GM12872 (cell line): Measurements from ENCODE around the gene ARID4B.

ENCODE experiments used
- TF ChIP-seq, protein P1 (sequence below): IDR thresholded peaks from 3 replicates; pipeline ENCODE4 v1.5.1; 2011; ENCODE audit warnings: low read depth, mild to moderate bottlenecking, low read length, moderate library complexity; ENCODE audit not compliant: insufficient read depth

The ARID4B gene

DNA sequence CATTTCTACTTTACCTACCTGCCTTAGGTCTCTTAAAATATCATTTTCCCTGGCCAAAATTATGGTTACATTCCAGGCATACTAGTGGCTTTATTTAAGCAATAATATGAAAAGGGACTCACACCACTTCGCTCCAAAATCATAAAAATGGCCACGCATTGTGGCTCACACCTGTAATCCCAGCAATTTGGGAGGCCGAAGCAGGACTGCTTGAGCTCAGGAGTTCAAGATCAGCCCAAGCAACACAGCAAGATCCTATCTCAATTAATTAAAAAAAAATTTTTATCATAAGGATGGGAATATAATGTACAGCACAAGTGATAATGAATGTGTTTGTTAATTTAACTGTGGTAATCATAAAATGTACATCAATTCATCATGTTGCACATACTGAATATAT, 65.4 kb downstream of the ARID4B start:
- TF ChIP-seq, protein P1, sequence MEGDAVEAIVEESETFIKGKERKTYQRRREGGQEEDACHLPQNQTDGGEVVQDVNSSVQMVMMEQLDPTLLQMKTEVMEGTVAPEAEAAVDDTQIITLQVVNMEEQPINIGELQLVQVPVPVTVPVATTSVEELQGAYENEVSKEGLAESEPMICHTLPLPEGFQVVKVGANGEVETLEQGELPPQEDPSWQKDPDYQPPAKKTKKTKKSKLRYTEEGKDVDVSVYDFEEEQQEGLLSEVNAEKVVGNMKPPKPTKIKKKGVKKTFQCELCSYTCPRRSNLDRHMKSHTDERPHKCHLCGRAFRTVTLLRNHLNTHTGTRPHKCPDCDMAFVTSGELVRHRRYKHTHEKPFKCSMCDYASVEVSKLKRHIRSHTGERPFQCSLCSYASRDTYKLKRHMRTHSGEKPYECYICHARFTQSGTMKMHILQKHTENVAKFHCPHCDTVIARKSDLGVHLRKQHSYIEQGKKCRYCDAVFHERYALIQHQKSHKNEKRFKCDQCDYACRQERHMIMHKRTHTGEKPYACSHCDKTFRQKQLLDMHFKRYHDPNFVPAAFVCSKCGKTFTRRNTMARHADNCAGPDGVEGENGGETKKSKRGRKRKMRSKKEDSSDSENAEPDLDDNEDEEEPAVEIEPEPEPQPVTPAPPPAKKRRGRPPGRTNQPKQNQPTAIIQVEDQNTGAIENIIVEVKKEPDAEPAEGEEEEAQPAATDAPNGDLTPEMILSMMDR: no peak

DNA sequence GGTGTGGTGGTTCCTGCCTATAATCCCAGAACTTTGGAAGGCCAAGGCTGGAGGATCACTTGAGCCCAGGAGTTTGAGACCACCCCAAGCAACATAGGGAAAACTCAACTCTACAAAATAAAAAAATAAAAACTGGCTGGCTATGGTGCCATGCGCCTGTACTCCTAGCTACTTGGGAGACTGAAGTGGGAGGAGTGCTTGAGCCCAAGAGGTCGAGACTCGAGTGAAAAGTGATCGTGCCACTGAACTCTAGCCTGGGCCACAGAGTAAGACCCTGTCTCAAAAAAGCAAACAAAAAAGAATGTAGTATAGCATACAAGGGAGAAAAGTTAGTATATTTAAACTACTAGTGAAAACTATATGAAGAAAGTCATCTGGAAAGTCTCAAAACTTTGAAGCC, 66.7 kb downstream of the ARID4B start:
- TF ChIP-seq, protein P1: no peak

DNA sequence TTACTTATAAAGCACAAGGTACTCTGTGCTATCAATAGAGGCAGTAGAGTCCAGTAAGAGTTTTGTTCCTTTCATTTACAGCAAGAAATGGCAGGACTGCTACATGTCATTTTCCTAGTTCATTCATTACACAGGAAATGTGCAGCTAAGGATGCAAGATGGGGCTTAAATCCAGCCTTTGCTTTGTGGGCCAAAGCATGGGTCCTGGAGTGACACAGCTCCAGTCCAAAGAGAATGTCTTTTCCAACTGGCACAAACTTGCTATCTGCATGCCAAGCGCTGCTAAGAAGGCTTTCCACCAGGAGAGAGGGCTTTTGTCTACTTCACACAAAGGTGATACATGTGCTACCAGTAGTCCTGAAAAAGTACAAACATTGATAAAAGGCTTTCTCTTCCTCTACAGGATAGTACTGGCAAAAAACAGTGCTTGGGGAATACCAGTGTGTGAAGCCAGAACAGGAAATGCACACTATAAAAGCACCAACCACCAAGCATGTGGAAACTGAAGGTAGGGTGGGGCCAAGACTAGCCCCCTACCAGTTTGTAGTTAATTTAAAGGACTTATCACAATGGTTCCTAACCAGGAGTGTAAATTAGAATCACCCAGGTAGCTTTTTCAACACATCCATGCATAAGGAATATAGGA, 68.7 kb downstream of the ARID4B start:
- TF ChIP-seq, protein P1: 0 out of 3 replicates have a peak, but pooled peaks have one; percentile 6

DNA sequence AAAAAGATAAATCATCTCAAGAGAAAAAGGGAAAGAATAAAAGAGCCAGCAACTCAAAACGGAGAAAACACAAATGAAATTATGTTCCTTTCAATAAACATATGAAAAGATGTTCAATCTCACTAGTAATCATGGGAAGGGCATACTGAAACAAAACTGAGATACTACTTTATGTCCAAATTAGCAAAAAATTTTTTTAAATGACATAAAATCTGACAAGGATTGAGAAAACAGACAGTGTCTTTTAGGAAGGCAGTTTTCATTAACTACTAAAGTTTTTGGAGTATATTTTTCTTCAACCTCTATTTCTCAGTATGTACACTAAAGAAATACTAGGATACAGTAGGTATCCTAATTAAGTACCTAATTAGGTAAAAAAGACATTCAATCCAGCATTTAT, 73.3 kb downstream of the ARID4B start:
- TF ChIP-seq, protein P1: no peak

DNA sequence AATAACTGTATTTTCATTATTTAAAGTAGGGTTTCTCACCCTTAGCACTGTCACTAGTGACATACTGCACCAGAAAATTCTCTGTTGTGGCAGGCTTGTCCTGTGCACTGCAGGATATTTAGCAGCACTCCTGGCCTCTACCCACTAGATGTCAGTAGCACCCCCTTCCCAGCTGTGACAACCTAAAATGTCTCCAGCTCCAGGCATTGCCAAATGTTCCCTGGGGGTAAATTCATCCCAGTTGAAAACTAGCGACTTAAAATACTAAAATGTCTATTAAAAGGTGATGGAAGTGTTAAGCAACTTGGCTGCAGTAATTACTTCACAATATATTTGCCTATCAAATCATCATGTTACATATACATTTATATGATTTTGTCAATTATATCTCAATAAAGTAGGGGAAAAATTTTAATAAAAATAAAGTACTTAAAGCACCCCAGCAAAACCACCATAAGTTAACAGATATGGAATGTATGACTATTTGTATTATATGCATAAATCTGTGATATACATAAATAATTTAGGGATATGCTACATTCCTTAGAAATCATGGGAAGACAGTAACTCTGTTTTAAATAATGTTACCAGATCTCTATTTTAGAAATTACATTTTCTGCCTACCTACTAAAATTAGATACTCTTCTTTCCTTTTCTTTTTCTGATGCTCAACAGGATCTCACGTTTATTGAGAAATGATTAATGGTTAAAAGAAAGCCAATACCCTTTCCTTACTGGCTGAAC, 74.6 kb downstream of the ARID4B start:
- TF ChIP-seq, protein P1: peak; percentile 91

DNA sequence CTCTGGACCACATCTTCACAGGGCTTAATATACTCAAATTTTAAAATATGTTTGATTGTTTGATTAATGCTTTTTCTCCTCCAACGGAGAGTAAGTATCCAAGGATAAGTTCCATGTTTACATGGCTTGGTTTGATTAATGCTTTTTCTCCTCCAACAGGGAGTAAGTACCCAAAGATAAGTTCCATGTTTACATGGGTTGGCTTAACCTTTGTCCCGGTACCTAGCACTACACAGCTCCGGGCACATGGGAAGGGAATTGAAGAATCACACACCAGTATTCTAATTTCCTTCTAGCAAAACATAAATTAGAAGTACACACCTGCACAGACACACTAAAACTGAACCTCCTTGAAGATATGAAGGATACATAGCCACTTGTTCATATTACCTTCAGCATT, 77.5 kb downstream of the ARID4B start:
- TF ChIP-seq, protein P1: no peak

DNA sequence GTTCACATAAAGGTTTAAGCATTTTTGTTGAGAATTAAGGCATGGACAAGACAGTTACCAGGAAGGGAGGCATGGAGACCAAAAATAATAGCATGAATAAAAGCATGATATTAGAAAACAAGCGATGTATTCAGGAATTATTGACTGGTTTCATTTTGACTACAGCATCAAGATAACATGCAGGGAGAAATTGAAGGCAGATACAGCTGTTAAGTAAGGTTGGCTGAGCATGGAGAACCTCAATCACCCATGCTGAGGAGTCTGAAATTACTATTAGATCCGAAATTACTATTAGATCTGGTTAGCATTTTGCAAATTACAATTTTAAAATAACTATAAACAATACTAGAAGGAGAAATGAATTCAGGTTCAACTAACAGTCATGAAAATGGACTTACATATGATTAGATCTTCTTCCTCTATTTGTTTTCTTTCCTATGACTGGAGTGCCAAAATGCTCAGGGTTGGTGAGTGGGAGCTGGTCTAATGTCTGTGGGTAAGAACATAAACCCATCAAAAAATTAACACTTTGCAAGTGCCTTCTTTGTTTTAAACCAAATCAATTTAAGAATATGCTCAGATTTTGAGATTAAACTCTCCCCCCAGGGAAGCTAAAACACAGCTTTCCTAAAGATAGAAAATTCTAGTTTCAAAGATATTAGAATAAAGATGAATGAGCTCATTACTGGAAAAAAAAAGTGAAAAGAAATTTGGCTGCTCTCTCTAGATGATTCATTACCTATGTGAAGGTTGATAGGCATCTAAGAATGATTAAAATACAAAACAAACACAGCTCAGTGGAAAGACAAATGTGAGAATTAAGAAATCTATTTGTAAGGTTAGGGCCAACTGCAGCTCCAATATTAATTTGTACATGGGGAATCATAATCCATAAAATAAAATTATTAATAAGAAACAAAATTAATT, 81.7 kb downstream of the ARID4B start:
- TF ChIP-seq, protein P1: no peak
